C4-2B (cell line): Measurements from ENCODE around the gene CDK13.

Source experiments
- H3K27ac ChIP-seq: fragments of 450-650 bp; 2 replicates; pipeline ENCODE4 v1.5.1; 2017
- CTCF ChIP-seq: fragments of 450-650 bp; conservative IDR thresholded peaks from 2 replicates; pipeline ENCODE4 v1.5.1; 2017; ENCODE audit warnings: mild to moderate bottlenecking
- ZFX ChIP-seq: fragments of 450-650 bp; IDR thresholded peaks from 2 replicates; pipeline ENCODE4 v1.6.1; 2017

Gene CDK13

DNA sequence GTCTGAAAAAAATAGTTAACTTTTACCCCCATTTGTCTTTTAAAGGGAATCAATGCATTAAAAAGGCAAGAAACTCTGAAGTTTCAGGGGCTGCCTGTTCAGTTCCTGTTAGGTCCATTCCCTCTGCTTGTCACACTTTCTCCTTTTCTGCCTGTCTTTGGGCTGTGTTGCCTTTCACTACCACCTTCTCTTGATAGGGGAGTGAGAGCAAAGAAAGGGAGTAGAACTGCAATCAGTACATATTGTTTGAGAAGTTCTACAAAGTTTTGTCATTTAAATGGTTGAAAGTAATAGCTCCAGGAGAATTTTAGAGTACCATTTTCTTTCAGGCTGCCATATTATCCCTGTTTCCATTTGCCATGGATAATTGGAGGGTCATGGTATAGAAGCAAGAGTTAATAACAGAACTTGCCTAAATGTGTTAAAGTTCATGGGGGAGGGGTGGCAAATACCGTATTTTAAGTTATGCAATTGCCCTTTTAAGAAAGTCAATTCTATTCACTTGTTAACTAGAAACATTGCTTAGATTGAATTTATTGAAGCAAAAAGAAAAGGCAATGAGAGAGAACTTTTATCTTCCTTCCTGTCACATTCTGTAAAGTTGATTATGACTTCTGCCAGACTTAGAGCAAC is 145.8 kb downstream of the CDK13 start:
- no peak overlapping the region for H3K27ac ChIP-seq
- TF ChIP-seq ZFX (no peak), CTCF (no peak)

DNA sequence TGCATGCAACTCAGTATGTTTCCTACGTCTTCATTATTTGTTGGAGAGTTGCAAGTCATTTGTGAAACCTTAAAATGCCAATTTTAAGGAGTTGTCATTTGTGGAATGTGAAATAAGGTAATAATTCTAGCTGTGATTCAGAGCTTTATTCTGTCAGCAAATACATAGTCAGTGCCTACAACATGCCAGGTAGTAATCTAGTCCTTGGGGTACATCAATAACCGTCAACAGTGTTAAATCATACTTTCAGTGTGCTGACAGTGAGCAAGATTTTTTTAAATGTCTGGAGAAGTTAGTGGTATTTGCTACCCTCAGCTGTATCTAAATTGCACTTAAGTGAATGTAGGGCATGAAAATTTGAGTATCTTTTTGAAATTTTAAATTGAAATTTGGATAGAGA is 147.7 kb downstream of the CDK13 start:
- TF ChIP-seq ZFX (no peak), CTCF (no peak)
- no peak overlapping the region for H3K27ac ChIP-seq

DNA sequence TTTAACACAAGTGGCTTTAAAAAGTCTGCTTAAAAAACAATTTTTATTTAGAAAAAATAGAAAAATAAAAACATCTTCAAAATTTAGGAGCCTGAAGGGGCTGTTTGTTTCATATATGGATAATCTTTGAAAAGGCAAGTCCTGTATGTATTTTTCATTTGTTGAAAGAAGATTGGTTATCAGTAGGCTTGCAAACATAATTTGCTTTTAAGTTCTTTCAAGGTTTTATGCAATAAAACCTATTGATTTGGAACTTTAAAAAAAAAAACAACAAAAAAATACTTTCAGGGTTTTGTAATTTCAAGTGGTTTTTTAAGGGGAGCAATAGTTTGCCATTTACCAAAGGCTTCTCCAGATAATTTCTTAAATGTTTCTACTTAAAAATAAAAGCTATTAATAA is 148.8 kb downstream of the CDK13 start:
- no peak overlapping the region for H3K27ac ChIP-seq
- no peak for TF ChIP-seq CTCF
- TF ChIP-seq ZFX, result no peak

DNA sequence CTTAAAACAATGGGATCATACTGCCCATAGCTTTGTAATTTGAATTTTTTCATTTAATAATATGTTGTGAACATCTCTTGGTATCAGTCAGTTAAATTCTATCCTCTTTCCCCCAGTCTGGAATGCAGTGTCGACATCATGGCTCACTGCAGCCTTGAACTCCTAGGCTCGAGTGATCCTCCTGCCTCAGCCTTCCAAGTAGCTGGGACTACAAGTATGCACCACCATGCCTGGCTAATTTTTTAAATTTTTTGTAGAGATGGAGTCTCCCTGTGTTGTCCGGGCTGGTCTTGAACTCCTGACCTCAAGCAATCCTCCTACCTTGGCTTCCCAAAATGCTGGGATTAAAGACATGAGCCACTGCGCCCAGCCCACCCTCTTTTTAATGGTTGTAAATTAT is 149.8 kb downstream of the CDK13 start:
- TF ChIP-seq ZFX (no peak), CTCF (no peak)
- H3K27ac ChIP-seq, result no peak overlapping the region

DNA sequence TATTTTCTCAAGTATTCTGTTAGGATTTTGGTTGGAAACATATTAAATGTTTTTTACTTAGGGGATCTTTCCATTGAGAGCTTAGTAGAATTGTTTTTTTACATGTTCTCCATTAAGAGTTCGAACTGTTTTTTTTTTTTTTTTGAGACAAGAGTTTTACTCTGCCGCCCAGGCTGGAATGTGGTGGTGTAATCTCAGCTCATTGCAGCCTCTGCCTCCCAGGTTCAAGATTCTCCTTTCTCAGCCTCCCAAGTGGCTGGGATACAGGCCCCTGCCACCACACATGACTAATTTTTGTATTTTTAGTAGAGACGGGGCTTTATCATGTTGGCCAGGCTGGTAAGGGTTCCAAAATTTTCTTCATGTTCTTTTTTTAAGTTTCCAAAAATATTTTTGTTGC is 151.1 kb downstream of the CDK13 start:
- no peak for TF ChIP-seq CTCF
- no peak for TF ChIP-seq ZFX
- H3K27ac ChIP-seq, result no peak overlapping the region

- TF ChIP-seq ZFX (no peak), CTCF (no peak)
- no peak overlapping the region for H3K27ac ChIP-seq
Measured at GRCh38 chr7:40102897-40103296, 152.8 kb downstream of the CDK13 start.

DNA sequence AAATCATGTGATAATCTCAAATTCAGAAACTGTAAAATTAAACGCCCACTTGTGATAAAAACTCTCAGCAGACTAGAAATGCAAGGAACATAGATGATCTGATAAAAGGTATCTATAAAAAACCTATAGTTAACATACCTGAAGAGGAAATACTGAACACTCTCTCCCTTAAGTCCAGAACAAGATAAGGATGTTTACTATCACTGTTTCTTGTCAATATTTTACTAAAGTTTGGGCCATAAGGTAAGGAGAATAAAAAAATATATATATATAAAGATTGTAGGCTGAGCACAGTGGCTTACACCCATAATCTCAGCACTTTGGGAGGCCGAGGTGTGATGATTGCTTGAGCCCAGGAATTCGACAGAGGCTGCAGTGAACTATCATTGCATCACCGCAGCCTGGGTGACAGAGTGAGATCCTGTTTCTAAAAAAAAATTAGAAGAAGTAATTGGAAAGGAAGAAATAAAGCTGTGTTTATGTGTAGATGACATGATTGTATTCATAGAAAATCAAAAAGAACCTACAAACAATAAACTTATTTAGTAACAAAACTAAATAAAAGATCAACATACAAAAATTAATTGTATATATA is 155.9 kb downstream of the CDK13 start:
- H3K27ac ChIP-seq, result no peak overlapping the region
- TF ChIP-seq CTCF (no peak), ZFX (no peak)
